Keratinocyte (primary cell): ENCODE data around the gene ILDR1. TPM values are rescaled to one million over a fixed set of nuclear protein-coding genes. Genes with fewer than 3 reads are reported as not detected.

Source experiments
- DNase-seq: peaks from one replicate; pipeline ENCODE4 v3.0.0-alpha.2; 2011; ENCODE audit warnings: low read depth, missing footprints, low spot score
- FAIRE-seq: peaks from 2 replicates; lab custom pipeline; 2011; peaks lifted over from hg19 to GRCh38; lab: Jason Lieb, UNC
- H2AFZ ChIP-seq: 2 replicates; pipeline ENCODE4 v1.6.0; 2012; ENCODE audit warnings: low read length, control low read depth, inconsistent platforms; ENCODE audit not compliant: control insufficient read depth
- H3K27ac ChIP-seq: 2 replicates; pipeline ENCODE4 v1.5.1; 2011; ENCODE audit warnings: low read length; ENCODE audit not compliant: control insufficient read depth, insufficient read depth
- H3K27me3 ChIP-seq: 3 replicates; pipeline ENCODE4 v1.6.0; 2011; ENCODE audit warnings: low read length; ENCODE audit not compliant: control insufficient read depth, insufficient read depth; ENCODE audit errors: extremely low read depth
- H3K36me3 ChIP-seq, 2 experiments: 2 replicates in 1 of 2; 3 replicates in 1 of 2; pipeline ENCODE4 v1.5.1; 2011; ENCODE audit warnings: low read length in 2 of 2, mild to moderate bottlenecking in 1 of 2; ENCODE audit not compliant: control insufficient read depth in 2 of 2, insufficient read depth in 2 of 2; ENCODE audit errors: extremely low read depth in 1 of 2
- H3K4me1 ChIP-seq: 3 replicates; pipeline ENCODE4 v1.5.1; 2011; ENCODE audit warnings: low read length; ENCODE audit not compliant: control insufficient read depth, insufficient read depth; ENCODE audit errors: extremely low read depth
- H3K4me2 ChIP-seq: 3 replicates; pipeline ENCODE4 v1.6.0; 2011; ENCODE audit warnings: low read depth, low read length; ENCODE audit not compliant: control insufficient read depth, insufficient read depth; ENCODE audit errors: extremely low read depth
- H3K4me3 ChIP-seq, 3 experiments: fragments of 200-600 bp in 1 of 3; sonication (generic) in 1 of 3; 2 replicates in 2 of 3; 3 replicates in 1 of 3; pipeline ENCODE4 v1.5.1; 2011 to 2016; ENCODE audit warnings: low read length in 3 of 3, mild to moderate bottlenecking in 3 of 3, control low read depth in 2 of 3, inconsistent platforms in 1 of 3, low read depth in 1 of 3, mixed read lengths in 1 of 3, mixed run types in 1 of 3, moderate library complexity in 1 of 3; ENCODE audit not compliant: control insufficient read depth in 2 of 3, insufficient read depth in 2 of 3; ENCODE audit errors: extremely low read depth in 1 of 3
- H3K79me2 ChIP-seq: 2 replicates; pipeline ENCODE4 v1.6.0; 2012; ENCODE audit warnings: low read length; ENCODE audit not compliant: control insufficient read depth, insufficient read depth
- H3K9ac ChIP-seq: 3 replicates; pipeline ENCODE4 v1.6.0; 2011; ENCODE audit warnings: low read length; ENCODE audit not compliant: control insufficient read depth, insufficient read depth; ENCODE audit errors: extremely low read depth
- H3K9me1 ChIP-seq: 3 replicates; pipeline ENCODE4 v1.6.0; 2011; ENCODE audit warnings: low read length; ENCODE audit not compliant: control insufficient read depth, insufficient read depth; ENCODE audit errors: extremely low read depth
- H3K9me3 ChIP-seq: 2 replicates; pipeline ENCODE4 v1.5.1; 2012; ENCODE audit warnings: low read depth, low read length; ENCODE audit not compliant: control insufficient read depth
- H4K20me1 ChIP-seq: 3 replicates; pipeline ENCODE4 v1.6.0; 2011; ENCODE audit warnings: low read length; ENCODE audit not compliant: control insufficient read depth, insufficient read depth; ENCODE audit errors: extremely low read depth
- EZH2 ChIP-seq: IDR thresholded peaks from one replicate; pipeline ENCODE4 v1.6.1; 2012; ENCODE audit warnings: inconsistent platforms, mild to moderate bottlenecking, low read length, moderate library complexity
- dilution Hi-C: fragments of 300-500 bp; cut with MboI; formaldehyde crosslinking; loops from one replicate; pipeline ENCODE4 v1.7.0; 2020; ENCODE audit warnings: low sequenced_read_pairs; ENCODE audit not compliant: extremely low pct_ligation_motif_present
- polyA plus RNA-seq, 5 experiments: library from polyadenylated mRNA; depleted of rRNA in 3 of 5; stranded (reverse) in 3 of 5; stranded (forward) in 1 of 5; unstranded in 1 of 5; fragments of >200 nt; gene quantifications; 1 replicate in 1 of 5; 2 replicates in 3 of 5; 3 replicates in 1 of 5; pipeline versions ENCODE4 v1.2.1 to v1.2.3, GENCODE V29; 2011 to 2012; ENCODE audit warnings: missing spikeins in 2 of 5, low read depth in 1 of 5, low replicate concordance in 1 of 5
- TF ChIP-seq, protein P1 (sequence below), 3 experiments: IDR thresholded peaks in 1 of 3; conservative IDR thresholded peaks in 1 of 3; optimal IDR thresholded peaks in 1 of 3; 2 replicates in 2 of 3; 3 replicates in 1 of 3; pipeline versions ENCODE3 to v1.5.1; 2011; ENCODE audit warnings: low read length in 3 of 3, mild to moderate bottlenecking in 3 of 3, moderate library complexity in 2 of 3, control low read depth in 1 of 3, inconsistent platforms in 1 of 3; ENCODE audit not compliant: insufficient read depth in 2 of 3; ENCODE audit errors: extremely low read depth in 1 of 3

Gene ILDR1
- polyA plus RNA-seq, 1 donor (not counting 4 experiments of a cell fraction or from before 2014, with no cell fraction given), result 0.09 TPM

DNA sequence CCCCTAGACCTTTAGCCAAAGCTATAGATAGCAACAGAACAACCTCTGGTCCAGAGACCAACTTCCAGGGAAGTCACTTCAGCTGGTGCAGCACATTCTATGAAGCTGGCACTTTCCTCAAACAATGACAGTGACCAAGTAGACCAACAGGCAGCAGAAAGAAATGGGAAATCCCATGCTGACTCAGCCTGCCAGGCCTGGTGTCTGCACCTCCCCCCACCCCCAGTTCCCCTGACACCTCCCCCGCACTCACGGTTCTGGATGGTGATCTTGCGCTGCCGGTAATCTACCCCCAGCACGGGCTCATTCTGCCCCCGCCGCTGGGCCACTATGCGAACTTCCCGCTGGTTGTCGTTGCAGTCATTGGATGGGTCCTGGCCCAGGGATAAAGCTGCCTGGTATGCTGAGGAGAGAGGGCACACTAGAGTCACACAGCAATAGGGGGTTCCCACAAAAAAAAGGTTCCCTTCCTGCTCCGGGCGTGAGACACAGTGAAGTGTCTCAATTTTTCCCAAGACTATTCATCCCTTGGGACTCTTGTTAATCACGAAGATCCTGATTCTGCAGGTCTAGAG is 17.0 kb downstream of the ILDR1 start:
- Histone ChIP-seq H3K4me2 (no peak overlapping the region), H3K4me1 (peaks cover 12% of the 10 kb centered on the region), H3K9ac (no peak overlapping the region), H3K79me2 (no peaks in the 10 kb centered on the region), H4K20me1 (no peaks in the 10 kb centered on the region), H3K9me1 (no peaks in the 10 kb centered on the region), H2AFZ (no peak overlapping the region), H3K4me3 (no peak overlapping the region), H3K9me3 (no peaks in the 10 kb centered on the region), H3K27me3 (no peaks in the 10 kb centered on the region), H3K27ac (no peak overlapping the region), H3K36me3 (no peaks in the 10 kb centered on the region)
- TF ChIP-seq, protein P1, sequence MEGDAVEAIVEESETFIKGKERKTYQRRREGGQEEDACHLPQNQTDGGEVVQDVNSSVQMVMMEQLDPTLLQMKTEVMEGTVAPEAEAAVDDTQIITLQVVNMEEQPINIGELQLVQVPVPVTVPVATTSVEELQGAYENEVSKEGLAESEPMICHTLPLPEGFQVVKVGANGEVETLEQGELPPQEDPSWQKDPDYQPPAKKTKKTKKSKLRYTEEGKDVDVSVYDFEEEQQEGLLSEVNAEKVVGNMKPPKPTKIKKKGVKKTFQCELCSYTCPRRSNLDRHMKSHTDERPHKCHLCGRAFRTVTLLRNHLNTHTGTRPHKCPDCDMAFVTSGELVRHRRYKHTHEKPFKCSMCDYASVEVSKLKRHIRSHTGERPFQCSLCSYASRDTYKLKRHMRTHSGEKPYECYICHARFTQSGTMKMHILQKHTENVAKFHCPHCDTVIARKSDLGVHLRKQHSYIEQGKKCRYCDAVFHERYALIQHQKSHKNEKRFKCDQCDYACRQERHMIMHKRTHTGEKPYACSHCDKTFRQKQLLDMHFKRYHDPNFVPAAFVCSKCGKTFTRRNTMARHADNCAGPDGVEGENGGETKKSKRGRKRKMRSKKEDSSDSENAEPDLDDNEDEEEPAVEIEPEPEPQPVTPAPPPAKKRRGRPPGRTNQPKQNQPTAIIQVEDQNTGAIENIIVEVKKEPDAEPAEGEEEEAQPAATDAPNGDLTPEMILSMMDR (optimal IDR thresholded peaks at IDR 0.05 in 1 of 3, IDR thresholded peaks at IDR 0.05 in 1 of 3, conservative IDR thresholded peaks at IDR 0.05 in 1 of 3; ENCODE audit: extremely low read depth in 1 of 3, insufficient read depth in 2 of 3, low read length in 3 of 3), result no peak
- no peak for TF ChIP-seq EZH2
- dilution Hi-C loops, result no loop called here
- no peak for FAIRE-seq
- no peak for DNase-seq

DNA sequence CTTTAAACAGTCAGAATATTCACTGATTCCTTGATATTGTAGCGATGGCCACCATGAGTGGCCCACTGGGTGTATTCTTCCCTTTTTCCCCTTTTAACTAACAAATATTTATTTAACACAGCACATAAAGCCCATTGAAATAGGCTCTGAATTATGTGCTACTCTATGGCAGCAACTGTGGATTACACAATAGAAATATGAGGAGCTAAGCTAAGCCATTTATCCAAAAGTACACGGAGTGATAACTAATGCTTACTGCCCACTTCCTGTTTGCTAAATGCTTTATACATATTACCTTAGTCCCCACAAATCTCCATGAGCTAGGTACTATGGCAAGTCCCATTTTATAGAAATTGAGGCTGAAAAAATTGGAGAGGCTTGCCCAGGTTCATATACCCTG is 17.9 kb downstream of the ILDR1 start:
- no peaks in the 10 kb centered on the region for H3K36me3 ChIP-seq
- FAIRE-seq, result no peak
- H2AFZ ChIP-seq, result no peak overlapping the region
- no peak for DNase-seq
- no peak overlapping the region for H3K27ac ChIP-seq
- dilution Hi-C loops, result no loop called here
- no peaks in the 10 kb centered on the region for H3K9me1 ChIP-seq
- H3K9ac ChIP-seq, result no peak overlapping the region
- no peak for TF ChIP-seq EZH2
- TF ChIP-seq, protein P1 (optimal IDR thresholded peaks at IDR 0.05 in 1 of 3, IDR thresholded peaks at IDR 0.05 in 1 of 3, conservative IDR thresholded peaks at IDR 0.05 in 1 of 3; ENCODE audit: extremely low read depth in 1 of 3, insufficient read depth in 2 of 3, low read length in 3 of 3), result no peak
- H3K4me2 ChIP-seq, result no peak overlapping the region
- no peaks in the 10 kb centered on the region for H3K9me3 ChIP-seq
- peaks cover 12% of the 10 kb centered on the region for H3K4me1 ChIP-seq
- no peaks in the 10 kb centered on the region for H4K20me1 ChIP-seq
- H3K27me3 ChIP-seq, result no peaks in the 10 kb centered on the region
- H3K4me3 ChIP-seq, result no peak overlapping the region
- no peaks in the 10 kb centered on the region for H3K79me2 ChIP-seq
